ENCODE measurements around the gene ZFAND3.

DNA sequence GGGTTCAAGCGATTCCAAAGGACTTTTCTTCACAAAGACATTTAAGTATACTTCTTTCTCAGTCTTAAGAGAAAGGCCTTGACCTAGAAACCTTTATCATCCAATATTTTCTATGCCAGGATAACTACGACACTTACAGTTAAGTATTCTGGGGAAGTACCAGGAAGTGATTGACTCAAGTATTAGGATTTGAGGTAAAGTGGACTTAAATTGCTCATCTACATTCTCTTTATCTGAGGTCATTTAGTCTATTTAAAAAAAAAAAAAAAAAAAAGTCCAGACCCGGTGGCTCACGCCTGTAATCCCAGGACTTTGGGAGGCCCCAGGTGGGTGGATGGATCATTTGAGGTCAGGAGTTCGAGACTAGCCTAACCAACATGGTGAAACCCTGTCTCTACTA lies 114.7 kb downstream of the ZFAND3 start:
- no peak for TF ChIP-seq CTCF (IDR thresholded peaks at IDR 0.05; ENCODE audit: low read length)
- TF ChIP-seq EZH2phosphoT487 (IDR thresholded peaks at IDR 0.05; ENCODE audit: low read length), result no peak
